Measurements from ENCODE around the gene SPATA17. TPM values are rescaled to one million over a fixed set of nuclear protein-coding genes. Genes with fewer than 3 reads are reported as not detected.
"Not testable (repeated sequence)": the region's sequence is repeated elsewhere in the genome, so short reads cannot be mapped to it uniquely, and the experiment has no call there.

SPATA17 gene
- polyA plus RNA-seq, 1 experiment, result 0.69 TPM

DNA sequence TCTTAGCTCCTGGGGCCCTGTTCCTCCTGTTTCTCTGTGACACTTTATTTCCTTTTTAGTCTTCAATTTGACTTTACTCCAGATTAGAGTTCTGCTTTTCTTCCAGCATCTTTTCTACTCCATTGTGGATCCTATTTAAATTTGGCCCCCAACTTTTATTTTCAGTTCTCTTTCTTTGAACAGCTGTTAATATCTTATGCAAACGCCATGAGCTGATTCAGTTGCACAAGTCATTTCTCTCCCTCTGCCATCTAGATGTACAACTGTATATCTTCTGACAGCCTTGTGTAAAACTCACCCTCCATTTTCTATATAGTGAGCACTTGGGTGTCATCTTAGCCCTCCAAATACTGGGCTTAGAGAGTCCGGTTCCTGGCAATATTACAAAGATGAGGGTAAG lies 42.2 kb downstream of the SPATA17 start:
- POLR2A ChIA-PET, result no interaction called here

DNA sequence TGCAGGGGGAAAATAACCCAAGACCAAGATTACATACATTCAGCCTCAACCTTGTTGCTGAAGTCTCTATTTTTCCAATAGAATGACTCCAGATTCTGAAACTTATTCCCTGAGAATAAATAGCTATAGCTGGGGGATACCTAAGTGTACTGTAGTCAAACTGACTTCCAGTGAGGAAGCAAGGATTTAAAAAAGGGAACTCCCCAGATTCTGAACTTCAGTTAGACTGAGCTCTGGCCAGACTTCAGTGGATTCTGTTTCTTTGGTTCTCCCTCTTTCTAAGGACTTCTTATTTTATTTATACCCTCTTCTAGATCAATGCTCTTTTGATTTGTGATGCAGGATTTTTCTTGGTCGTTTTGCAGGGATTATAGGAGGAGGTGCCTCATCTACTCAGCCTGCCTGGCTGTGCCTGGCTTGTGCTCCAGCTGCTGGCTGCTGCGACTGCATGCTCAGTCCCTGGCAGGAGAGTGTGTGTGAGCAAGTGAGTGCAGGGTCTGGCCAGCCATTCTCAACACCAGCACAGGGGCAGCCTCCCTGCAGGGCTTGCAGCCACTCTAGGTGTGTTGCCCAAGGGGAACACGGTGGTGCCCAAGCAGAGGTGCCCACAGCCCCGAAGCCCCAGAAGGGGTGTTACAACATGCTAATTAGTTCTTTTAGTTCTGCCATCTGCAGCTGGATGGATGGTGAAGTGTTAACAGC lies 43.0 kb downstream of the SPATA17 start:
- no peaks in the 10 kb centered on the region for H3K9me3 ChIP-seq (ENCODE audit: control insufficient read depth, insufficient read depth, low read length)
- H3K27me3 ChIP-seq (ENCODE audit: control insufficient read depth, insufficient read depth, low read length), result no peaks in the 10 kb centered on the region
- POLR2A ChIA-PET, result no interaction called here
- DNase-seq (ENCODE audit: low read depth, low spot score), result no peak
- CTCF ChIA-PET, result interaction anchor here (2.9 kb wide), 1 partner anchor 13 kb away, joined by 6 read pairs; no protein-coding TSS in a partner anchor
- H3K4me3 ChIP-seq (ENCODE audit: low read depth, low read length), result no peak overlapping the region
- TF ChIP-seq, protein P1, sequence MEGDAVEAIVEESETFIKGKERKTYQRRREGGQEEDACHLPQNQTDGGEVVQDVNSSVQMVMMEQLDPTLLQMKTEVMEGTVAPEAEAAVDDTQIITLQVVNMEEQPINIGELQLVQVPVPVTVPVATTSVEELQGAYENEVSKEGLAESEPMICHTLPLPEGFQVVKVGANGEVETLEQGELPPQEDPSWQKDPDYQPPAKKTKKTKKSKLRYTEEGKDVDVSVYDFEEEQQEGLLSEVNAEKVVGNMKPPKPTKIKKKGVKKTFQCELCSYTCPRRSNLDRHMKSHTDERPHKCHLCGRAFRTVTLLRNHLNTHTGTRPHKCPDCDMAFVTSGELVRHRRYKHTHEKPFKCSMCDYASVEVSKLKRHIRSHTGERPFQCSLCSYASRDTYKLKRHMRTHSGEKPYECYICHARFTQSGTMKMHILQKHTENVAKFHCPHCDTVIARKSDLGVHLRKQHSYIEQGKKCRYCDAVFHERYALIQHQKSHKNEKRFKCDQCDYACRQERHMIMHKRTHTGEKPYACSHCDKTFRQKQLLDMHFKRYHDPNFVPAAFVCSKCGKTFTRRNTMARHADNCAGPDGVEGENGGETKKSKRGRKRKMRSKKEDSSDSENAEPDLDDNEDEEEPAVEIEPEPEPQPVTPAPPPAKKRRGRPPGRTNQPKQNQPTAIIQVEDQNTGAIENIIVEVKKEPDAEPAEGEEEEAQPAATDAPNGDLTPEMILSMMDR (IDR thresholded peaks at IDR 0.05; ENCODE audit: low read depth, low read length), result no peak
- no peak overlapping the region for H3K27ac ChIP-seq (ENCODE audit: low read depth, low read length)

More for the DNA sequence above, 42.2 kb downstream of the SPATA17 start:
- H3K27ac ChIP-seq (ENCODE audit: low read depth, low read length), result no peak overlapping the region
- CTCF ChIA-PET, result interaction anchor here (2.9 kb wide), 1 partner anchor 13 kb away, joined by 6 read pairs; no protein-coding TSS in a partner anchor
- H3K27me3 ChIP-seq (ENCODE audit: control insufficient read depth, insufficient read depth, low read length), result no peaks in the 10 kb centered on the region
- TF ChIP-seq, protein P1 (IDR thresholded peaks at IDR 0.05; ENCODE audit: low read depth, low read length), result no peak
- H3K4me3 ChIP-seq (ENCODE audit: low read depth, low read length), result no peak overlapping the region
- DNase-seq (ENCODE audit: low read depth, low spot score), result no peak
- H3K9me3 ChIP-seq (ENCODE audit: control insufficient read depth, insufficient read depth, low read length), result no peaks in the 10 kb centered on the region

DNA sequence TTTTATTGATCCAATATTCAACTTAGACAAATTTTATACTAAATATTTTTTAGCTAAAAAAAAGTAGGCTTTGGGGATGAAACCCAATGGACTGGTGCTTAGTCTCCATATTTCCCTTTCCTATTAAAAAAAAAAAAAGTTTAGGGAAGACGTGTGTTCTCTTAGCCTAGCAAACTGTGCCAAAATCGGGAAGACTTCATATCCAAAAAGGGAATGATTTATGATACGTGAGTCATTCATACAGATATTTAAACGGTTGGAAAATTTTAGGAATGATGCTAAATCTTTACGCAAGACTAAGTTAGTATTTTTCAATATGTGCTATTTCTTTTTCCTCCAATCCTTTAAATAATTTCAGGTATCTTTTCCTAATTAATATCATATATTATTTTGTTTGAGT lies 50.7 kb downstream of the SPATA17 start:
- TF ChIP-seq, protein P1 (IDR thresholded peaks at IDR 0.05; ENCODE audit: low read depth, low read length), result no peak
- Histone ChIP-seq H3K4me3 (ENCODE audit: low read depth, low read length) (no peak overlapping the region), H3K9me3 (ENCODE audit: control insufficient read depth, insufficient read depth, low read length) (no peaks in the 10 kb centered on the region), H3K27me3 (ENCODE audit: control insufficient read depth, insufficient read depth, low read length) (no peaks in the 10 kb centered on the region), H3K27ac (ENCODE audit: low read depth, low read length) (no peak overlapping the region)
- no peak for DNase-seq (ENCODE audit: low read depth, low spot score)
- ChIA-PET POLR2A (no interaction called here), CTCF (no interaction called here)

DNA sequence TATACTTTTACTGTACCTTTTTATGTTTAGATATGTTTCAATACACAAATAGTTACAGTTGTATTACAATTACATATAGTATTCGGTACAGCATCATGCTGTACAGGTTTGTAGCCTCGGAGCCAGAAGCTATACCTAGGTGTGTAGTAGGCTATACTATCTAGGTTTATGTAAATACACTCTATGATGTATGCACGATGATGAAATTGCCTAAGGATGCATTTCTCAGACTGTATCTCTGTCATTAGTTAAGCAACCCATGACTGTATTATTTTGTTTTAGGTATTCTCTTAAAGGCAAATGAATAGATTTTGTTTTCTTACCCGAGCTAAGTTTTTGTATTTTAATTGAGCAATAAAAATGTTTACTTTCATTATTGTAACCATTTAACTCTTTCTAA lies 56.4 kb downstream of the SPATA17 start:
- CTCF ChIA-PET, result no interaction called here

DNA sequence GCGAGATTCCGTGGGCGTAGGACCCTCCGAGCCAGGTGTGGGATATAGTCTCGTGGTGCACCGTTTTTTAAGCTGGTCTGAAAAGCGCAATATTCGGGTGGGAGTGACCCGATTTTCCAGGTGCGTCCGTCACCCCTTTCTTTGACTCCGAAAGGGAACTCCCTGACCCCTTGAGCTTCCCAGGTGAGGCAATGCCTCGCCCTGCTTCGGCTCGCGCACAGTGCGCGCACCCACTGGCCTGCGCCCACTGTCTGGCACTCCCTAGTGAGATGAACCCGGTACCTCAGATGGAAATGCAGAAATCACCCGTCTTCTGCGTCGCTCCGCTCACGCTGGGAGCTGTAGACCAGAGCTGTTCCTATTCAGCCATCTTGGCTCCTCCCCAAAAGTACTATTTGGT lies 65.0 kb downstream of the SPATA17 start:
- DNase-seq (ENCODE audit: low read depth, low spot score); H3K9me3 ChIP-seq (ENCODE audit: control insufficient read depth, insufficient read depth, low read length); H3K27ac ChIP-seq (ENCODE audit: low read depth, low read length); H3K4me3 ChIP-seq (ENCODE audit: low read depth, low read length); H3K27me3 ChIP-seq (ENCODE audit: control insufficient read depth, insufficient read depth, low read length); POLR2A ChIA-PET: not testable (repeated sequence)
- CTCF ChIA-PET, result interaction anchor here (0.6 kb wide), 1 partner anchor 22 kb away, joined by 3 read pairs; no protein-coding TSS in a partner anchor

More for the DNA sequence above, 56.4 kb downstream of the SPATA17 start:
- TF ChIP-seq, protein P1 (IDR thresholded peaks at IDR 0.05; ENCODE audit: low read depth, low read length), result no peak
- H3K27ac ChIP-seq (ENCODE audit: low read depth, low read length), result no peak overlapping the region
- no peaks in the 10 kb centered on the region for H3K9me3 ChIP-seq (ENCODE audit: control insufficient read depth, insufficient read depth, low read length)
- no peaks in the 10 kb centered on the region for H3K27me3 ChIP-seq (ENCODE audit: control insufficient read depth, insufficient read depth, low read length)
- DNase-seq (ENCODE audit: low read depth, low spot score), result no peak
- POLR2A ChIA-PET, result no interaction called here
- no peak overlapping the region for H3K4me3 ChIP-seq (ENCODE audit: low read depth, low read length)
